ENCODE data around the gene DPP10.

GRCh38 chr2:114642166-114642770 lies 199.8 kb downstream of the DPP10 start:
- TF ChIP-seq, protein P1, sequence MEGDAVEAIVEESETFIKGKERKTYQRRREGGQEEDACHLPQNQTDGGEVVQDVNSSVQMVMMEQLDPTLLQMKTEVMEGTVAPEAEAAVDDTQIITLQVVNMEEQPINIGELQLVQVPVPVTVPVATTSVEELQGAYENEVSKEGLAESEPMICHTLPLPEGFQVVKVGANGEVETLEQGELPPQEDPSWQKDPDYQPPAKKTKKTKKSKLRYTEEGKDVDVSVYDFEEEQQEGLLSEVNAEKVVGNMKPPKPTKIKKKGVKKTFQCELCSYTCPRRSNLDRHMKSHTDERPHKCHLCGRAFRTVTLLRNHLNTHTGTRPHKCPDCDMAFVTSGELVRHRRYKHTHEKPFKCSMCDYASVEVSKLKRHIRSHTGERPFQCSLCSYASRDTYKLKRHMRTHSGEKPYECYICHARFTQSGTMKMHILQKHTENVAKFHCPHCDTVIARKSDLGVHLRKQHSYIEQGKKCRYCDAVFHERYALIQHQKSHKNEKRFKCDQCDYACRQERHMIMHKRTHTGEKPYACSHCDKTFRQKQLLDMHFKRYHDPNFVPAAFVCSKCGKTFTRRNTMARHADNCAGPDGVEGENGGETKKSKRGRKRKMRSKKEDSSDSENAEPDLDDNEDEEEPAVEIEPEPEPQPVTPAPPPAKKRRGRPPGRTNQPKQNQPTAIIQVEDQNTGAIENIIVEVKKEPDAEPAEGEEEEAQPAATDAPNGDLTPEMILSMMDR (IDR thresholded peaks at IDR 0.05; ENCODE audit: insufficient read depth, low read depth, low read length), result no peak
- TF ChIP-seq EZH2 (IDR thresholded peaks at IDR 0.05; ENCODE audit: insufficient read depth, low read length), result no peak
